Measurements from ENCODE around the gene ADAM12.

DNA sequence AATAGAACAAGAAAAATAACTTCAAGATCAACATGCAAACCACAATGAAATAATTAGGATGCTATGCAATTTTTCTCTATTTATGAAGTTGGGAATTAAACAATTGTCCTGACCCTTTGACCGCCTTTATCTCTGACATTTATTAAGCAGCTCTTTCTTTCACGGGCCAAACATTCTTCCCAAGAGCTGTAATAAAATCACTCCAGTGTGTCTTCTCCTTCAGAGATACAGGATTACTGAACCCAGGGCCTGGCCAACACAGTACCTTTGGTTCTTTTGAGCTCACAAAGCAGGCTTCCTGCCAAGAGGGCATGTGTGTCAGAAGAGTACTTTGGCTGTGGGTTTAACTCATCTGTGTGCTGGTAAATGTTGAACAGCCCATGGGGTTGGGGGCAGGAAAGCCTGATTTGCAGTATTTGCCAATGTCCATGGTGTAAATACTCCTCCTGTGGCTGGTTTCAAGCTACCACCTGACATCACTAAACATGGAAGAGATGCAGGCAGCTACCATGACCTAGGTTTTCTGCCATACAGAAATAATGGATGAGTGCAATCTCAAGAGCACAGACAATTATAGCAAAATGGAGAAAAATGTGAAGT lies 370.2 kb downstream of the ADAM12 start:
- TF ChIP-seq POLR2A (IDR thresholded peaks at IDR 0.05; ENCODE audit: low read depth, low read length) (no peak), POLR2AphosphoS5 (IDR thresholded peaks at IDR 0.05; ENCODE audit: low read depth, low read length) (no peak)

Data from GM12891 (cell line).